Heart left ventricle (tissue), 13 donors: ENCODE measurements around the gene MRPS11.

Experiments used
- POLR2A ChIP-seq, 2 donors: fragments of 450-650 bp; IDR thresholded peaks; one replicate each; pipeline ENCODE4 v1.6.1; 2017; ENCODE audit warnings: antibody characterized with exemption in 2 of 2, mild to moderate bottlenecking in 2 of 2, moderate library complexity in 2 of 2
- TF ChIP-seq, protein P1 (sequence below), 12 donors: fragments of 200-600 bp; sonication (generic) in 4 of 12; IDR thresholded peaks; one replicate each; pipeline versions ENCODE4 v1.5.0 to v1.8.0; 2018 to 2022; ENCODE audit warnings: antibody characterized with exemption in 12 of 12, mild to moderate bottlenecking in 5 of 12
- donor health status: ischemic (EF 13 %, LVEDD 7.1; RV severe dilation, severe dysfunction).
- donor health status: DM: no; HTN: yes; CAD: no.
- donor health status: DM: no; HTN: no; CAD: no.
- donor health status: ischemic (EF 25% LVEDD 6.9; RV normal size, moderate dysfunction).
- donor health status: ischemic (EF 25% LVEDD 5.7; RV mildly dilated, moderate dysfunction).
- donor health status: ischemic (EF 35%, LVEDD 5.7; RV mildly dilated, moderate dysfunction).
- donor health status: nonischemic (EF 11% LVEDD 7.7; RV severe dilation, severe dysfunction).
- donor health status: DM: yes; HTN: yes; CAD: no.
- donor health status: PGD.
- donor health status: ischemic (EF 29% LVEDD 5.4; RV normal size, mild dysfunction).
- donor health status: nonischemic (EF 23%, LVEDD 6.1; RV moderate dilation, normal function).

DNA sequence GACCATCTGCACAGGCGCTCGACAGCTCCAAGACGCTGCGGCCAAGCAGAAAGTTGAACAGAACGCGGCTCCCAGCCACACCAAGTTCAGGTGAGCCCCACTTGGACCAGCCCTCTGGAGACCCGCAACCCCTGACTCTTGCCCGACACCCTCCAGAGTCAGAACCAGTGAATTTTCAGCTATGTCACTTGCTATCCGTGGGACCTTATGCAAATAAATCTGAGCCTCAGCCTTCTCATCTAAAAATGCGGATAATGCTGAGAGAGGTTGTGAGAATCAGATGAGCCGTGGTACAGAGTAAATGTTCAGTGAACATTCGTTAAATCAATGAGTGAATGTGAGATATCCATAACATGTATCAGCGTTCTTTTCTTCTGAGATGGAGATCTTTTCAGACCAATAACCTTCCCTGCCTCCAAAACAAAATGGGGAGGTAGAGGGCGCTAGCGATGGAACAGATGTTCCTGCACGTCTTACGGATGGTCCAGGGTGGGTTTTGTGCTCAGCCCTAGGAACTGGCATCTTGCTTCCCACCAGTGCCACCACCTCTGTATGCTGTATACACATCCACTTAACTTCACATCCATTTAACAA is 524 bp downstream of the MRPS11 start:
- TF ChIP-seq, protein P1, sequence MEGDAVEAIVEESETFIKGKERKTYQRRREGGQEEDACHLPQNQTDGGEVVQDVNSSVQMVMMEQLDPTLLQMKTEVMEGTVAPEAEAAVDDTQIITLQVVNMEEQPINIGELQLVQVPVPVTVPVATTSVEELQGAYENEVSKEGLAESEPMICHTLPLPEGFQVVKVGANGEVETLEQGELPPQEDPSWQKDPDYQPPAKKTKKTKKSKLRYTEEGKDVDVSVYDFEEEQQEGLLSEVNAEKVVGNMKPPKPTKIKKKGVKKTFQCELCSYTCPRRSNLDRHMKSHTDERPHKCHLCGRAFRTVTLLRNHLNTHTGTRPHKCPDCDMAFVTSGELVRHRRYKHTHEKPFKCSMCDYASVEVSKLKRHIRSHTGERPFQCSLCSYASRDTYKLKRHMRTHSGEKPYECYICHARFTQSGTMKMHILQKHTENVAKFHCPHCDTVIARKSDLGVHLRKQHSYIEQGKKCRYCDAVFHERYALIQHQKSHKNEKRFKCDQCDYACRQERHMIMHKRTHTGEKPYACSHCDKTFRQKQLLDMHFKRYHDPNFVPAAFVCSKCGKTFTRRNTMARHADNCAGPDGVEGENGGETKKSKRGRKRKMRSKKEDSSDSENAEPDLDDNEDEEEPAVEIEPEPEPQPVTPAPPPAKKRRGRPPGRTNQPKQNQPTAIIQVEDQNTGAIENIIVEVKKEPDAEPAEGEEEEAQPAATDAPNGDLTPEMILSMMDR (IDR thresholded peaks at IDR 0.05) = no peak
- TF ChIP-seq POLR2A (IDR thresholded peaks at IDR 0.05) = no peak
